Measurements from ENCODE around the gene MAP6.

The MAP6 gene

DNA sequence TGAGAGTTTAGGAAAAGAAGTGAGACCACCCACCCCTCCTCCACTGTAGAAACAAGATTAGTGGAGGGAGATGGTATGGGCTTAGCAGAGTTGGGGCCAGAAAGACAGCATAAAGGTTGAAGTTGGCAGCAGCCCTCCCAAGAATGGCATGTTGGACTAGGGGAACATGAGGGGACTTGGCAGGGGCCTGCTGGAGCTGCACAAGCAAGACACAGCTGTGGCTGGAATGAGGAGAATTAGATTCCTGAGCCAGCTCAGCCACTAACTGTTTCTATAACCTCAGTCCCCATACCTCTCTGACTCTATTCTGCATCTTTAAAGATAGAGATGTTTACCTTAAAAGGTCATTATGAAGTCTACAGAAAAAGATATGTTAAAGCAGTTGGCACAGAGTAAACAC, 13.2 kb downstream of the MAP6 start:
- Mint-ChIP-seq H3K4me1 (ENCODE audit: low read depth) (peaks cover 8% of the 10 kb centered on the region), H3K27ac (no peak overlapping the region), H3K4me3 (no peak overlapping the region), H3K36me3 (ENCODE audit: low read depth) (no peaks in the 10 kb centered on the region), H3K9me3 (no peaks in the 10 kb centered on the region), H3K27me3 (peaks cover 37% of the 10 kb centered on the region)
- intact Hi-C loops (cut with micrococcal nuclease) = no loop called here

DNA sequence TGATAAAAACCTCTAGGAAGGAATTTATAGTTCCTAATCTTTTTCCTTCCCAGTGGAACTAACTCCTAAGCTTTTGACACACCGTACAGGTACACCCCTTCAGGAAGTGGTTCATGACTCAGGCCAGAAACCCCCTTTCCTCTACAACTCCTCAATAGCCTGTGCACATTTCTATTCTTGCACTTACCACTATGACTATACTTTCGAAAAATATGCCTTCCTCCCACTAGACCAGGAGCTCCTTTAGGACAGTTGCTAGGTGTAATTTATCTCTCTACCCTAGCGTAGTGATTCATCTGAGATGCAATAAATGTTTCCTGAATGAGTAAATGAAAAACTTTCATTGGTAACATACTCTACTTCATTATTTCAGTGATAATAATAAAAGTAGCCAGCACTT, 14.5 kb downstream of the MAP6 start:
- H3K4me1 Mint-ChIP-seq (ENCODE audit: low read depth) = no peaks in the 10 kb centered on the region
- no peak overlapping the region for H3K4me3 Mint-ChIP-seq
- H3K9me3 Mint-ChIP-seq = no peaks in the 10 kb centered on the region
- intact Hi-C loops (cut with micrococcal nuclease) = no loop called here
- no peaks in the 10 kb centered on the region for H3K36me3 Mint-ChIP-seq (ENCODE audit: low read depth)
- peaks cover 32% of the 10 kb centered on the region for H3K27me3 Mint-ChIP-seq
- no peak overlapping the region for H3K27ac Mint-ChIP-seq

DNA sequence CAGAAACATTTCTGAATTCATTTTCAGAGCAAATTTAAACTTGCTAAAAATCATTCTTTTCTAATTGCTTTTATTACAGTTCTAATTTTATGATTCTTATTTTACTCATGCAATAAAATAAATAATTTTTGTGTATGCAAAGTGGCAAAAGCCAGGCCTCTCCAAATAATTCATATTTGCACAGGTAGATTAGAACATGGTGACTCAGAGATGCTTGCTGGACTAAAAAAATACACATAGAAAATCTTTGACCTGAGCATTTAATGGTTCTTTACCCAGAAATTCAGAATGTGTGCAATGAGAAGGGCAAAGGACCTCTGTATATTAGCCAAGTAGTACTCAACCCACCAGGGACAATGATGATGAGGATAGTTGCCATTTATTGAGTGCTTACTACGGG, 15.3 kb downstream of the MAP6 start:
- Mint-ChIP-seq H3K9me3 (no peaks in the 10 kb centered on the region), H3K4me3 (no peak overlapping the region), H3K36me3 (ENCODE audit: low read depth) (no peaks in the 10 kb centered on the region), H3K27ac (no peak overlapping the region), H3K4me1 (ENCODE audit: low read depth) (no peaks in the 10 kb centered on the region), H3K27me3 (peaks cover 26% of the 10 kb centered on the region)
- intact Hi-C loops (cut with micrococcal nuclease) = no loop called here

DNA sequence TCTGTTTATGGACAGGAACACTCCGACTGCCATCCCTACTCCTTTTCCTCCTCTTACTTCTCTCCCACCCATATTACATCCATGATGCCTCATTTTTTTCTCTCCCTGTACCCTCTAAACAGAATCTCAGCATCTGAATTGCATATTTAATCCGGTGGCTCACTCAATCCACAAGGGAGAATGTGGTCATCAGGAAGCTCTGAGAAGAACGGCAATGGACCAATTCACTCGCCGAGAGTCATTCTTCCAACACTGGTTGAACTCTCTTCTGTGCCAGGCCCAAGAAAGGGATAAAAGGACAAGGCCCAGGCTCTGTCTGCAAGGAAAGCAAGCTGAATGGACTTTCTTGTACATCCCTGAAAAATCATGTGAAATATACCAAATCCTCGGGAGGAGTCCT, 15.9 kb downstream of the MAP6 start:
- intact Hi-C loops (cut with micrococcal nuclease) = no loop called here
- no peak overlapping the region for H3K4me3 Mint-ChIP-seq
- H3K36me3 Mint-ChIP-seq (ENCODE audit: low read depth) = no peaks in the 10 kb centered on the region
- H3K27ac Mint-ChIP-seq = no peak overlapping the region
- peaks cover 26% of the 10 kb centered on the region for H3K27me3 Mint-ChIP-seq
- no peaks in the 10 kb centered on the region for H3K9me3 Mint-ChIP-seq
- H3K4me1 Mint-ChIP-seq (ENCODE audit: low read depth) = no peaks in the 10 kb centered on the region

DNA sequence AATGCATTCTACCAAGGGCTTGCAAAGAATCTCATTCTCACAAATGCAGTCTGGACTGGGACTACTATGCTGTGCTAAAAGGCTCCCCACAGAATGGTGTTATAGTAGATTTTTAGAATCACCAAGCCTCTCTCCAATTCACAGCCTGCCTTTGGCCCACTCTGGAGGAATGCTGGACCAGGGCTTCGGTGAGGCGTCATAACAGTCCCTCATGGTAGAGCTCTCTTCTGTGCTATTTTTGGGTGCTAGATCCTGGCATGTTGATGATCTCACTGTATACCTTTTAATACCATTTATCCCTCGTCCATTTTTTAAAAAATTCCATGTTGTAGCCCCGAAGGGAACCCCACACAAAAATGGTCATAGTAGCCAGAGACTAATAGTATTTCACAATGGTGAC, 17.6 kb downstream of the MAP6 start:
- intact Hi-C loops (cut with micrococcal nuclease) = no loop called here
- peaks cover 24% of the 10 kb centered on the region for H3K27me3 Mint-ChIP-seq
- H3K4me3 Mint-ChIP-seq = no peak overlapping the region
- H3K9me3 Mint-ChIP-seq = no peaks in the 10 kb centered on the region
- no peaks in the 10 kb centered on the region for H3K36me3 Mint-ChIP-seq (ENCODE audit: low read depth)
- no peaks in the 10 kb centered on the region for H3K4me1 Mint-ChIP-seq (ENCODE audit: low read depth)
- H3K27ac Mint-ChIP-seq = no peak overlapping the region

DNA sequence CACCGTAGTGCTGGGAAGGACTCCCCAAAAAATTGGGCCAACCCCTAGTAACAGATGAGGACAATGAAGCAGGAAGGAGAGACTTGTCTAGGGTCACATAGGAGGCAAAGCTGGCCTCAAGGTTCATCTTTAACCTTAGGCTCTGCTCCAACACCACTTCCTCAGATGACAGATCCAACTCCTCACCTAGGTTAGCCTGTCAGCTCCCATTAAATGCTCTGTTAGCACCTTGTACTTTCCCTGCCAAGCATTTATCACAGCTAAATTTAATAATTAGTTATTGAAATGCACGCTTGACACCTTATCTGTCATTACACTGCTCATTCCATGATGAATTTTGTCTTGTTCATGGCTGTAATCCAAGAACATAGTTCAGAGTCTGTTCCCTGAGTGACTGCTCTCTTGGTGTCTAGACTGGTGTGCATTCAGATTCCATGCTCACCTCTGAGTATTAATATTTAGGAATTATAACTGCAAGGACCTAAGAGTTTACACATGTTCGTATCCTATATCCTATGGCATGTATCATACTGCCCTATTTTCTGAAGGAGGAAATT, 18.6 kb downstream of the MAP6 start:
- H3K27ac Mint-ChIP-seq = no peak overlapping the region
- no peaks in the 10 kb centered on the region for H3K9me3 Mint-ChIP-seq
- intact Hi-C loops (cut with micrococcal nuclease) = no loop called here
- H3K4me3 Mint-ChIP-seq = no peak overlapping the region
- H3K36me3 Mint-ChIP-seq (ENCODE audit: low read depth) = no peaks in the 10 kb centered on the region
- peaks cover 25% of the 10 kb centered on the region for H3K27me3 Mint-ChIP-seq
- H3K4me1 Mint-ChIP-seq (ENCODE audit: low read depth) = no peaks in the 10 kb centered on the region

DNA sequence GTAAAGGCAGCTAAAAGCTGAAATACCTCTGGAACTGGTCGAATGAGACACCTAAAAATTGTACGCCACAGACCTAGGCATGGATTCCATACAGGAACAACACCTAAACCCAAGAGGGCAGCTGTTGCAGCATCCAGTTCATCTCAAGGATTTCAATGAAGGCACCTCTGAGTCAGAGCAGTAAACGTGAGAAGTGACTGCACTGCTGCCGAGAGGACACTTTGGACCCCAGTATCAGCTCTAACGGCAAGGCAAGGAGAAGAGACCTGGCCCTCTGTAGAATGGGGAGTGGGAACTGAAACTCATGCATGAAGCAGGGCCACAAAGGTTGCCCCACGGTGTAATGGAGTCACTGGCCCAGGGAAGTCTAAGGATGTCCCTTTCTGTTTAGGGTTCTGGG, 23.9 kb downstream of the MAP6 start:
- Mint-ChIP-seq H3K36me3 (ENCODE audit: low read depth) (no peaks in the 10 kb centered on the region), H3K4me1 (ENCODE audit: low read depth) (peaks cover 12% of the 10 kb centered on the region), H3K27ac (no peak overlapping the region), H3K9me3 (no peaks in the 10 kb centered on the region), H3K27me3 (peaks cover 12% of the 10 kb centered on the region), H3K4me3 (no peak overlapping the region)
- intact Hi-C loops (cut with micrococcal nuclease) = no loop called here

DNA sequence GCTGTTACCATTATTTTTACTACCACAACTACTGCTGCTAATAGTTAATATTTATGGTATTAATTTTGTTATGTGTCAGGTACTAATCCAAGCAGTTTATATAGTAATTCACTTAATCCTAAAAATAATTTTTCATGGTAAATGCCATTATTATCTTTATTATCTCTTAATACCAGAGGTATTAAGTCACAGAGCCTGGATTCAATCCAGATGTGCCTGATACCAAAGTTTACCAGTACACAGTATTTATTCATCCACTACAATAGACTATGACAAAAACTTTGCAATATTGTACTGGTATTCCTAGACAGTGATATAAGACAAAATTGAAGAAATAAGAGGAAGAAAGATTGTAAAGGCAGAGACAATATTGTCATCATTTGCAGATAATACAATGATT, 24.5 kb downstream of the MAP6 start:
- Mint-ChIP-seq H3K27me3 (peaks cover 12% of the 10 kb centered on the region), H3K36me3 (ENCODE audit: low read depth) (no peaks in the 10 kb centered on the region), H3K4me3 (no peak overlapping the region), H3K4me1 (ENCODE audit: low read depth) (peaks cover 18% of the 10 kb centered on the region), H3K27ac (no peak overlapping the region), H3K9me3 (no peaks in the 10 kb centered on the region)
- intact Hi-C loops (cut with micrococcal nuclease) = no loop called here

DNA sequence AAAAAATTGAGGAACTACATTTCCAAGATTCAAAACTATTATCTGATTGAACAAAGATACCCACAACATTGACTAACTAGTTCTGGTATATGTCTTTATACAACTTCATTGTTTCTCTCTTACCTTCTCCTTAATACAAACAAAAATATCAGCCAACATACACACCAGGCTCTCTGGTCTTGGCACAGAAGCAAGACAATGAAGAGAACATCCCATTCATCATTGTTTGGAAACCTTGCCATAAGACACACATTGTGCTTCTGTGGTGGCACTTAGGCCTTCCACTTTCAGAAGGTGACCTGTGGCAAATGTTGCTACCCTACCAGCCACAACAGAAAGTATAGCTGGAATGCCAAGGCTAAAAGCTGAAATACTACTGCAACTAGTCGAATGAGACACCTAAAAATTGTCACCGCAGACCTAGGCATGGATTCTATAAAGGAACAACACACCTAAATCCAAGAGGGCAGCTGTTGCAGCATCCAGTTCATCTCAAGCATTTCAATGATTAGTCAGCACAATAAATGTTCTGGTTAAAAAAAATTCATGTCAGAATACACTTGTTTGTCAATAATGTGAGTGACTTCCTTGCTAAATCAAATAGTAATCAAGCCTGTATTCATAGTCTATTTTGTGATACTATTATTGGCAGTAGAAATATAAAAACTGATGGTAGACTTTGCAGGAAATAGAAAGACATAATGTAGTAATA, 26.3 kb downstream of the MAP6 start:
- intact Hi-C loops (cut with micrococcal nuclease) = no loop called here
- H3K27ac Mint-ChIP-seq = no peak overlapping the region
- H3K27me3 Mint-ChIP-seq = peaks cover 6% of the 10 kb centered on the region
- H3K4me1 Mint-ChIP-seq (ENCODE audit: low read depth) = peaks cover 27% of the 10 kb centered on the region
- H3K4me3 Mint-ChIP-seq = no peak overlapping the region
- no peaks in the 10 kb centered on the region for H3K9me3 Mint-ChIP-seq
- no peaks in the 10 kb centered on the region for H3K36me3 Mint-ChIP-seq (ENCODE audit: low read depth)

DNA sequence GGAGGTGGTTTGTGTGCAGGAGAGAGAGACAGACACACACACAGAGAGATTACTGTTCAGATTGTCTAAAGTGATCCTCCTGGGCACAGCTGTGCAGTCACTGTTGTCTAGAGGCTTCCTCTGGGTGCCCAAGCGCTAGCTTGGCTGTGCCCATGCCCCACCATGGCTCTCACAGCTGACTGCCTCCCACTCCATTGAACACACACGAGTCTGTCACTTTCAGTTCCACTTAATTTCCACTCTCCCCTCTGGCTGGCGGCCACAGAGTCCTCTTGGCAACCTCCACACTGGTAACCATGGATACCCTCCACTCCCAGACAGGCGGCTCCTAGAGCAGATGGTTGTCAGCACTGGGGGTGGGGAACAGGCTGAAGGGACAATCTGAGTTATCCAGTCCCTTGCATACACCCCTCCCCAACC, 29.1 kb downstream of the MAP6 start:
- Mint-ChIP-seq H3K27me3 (peaks cover 22% of the 10 kb centered on the region), H3K4me1 (ENCODE audit: low read depth) (peaks cover 27% of the 10 kb centered on the region), H3K9me3 (no peaks in the 10 kb centered on the region), H3K4me3 (no peak overlapping the region), H3K36me3 (ENCODE audit: low read depth) (no peaks in the 10 kb centered on the region), H3K27ac (peak overlapping the region; percentile 67)
- intact Hi-C loops (cut with micrococcal nuclease) = no loop called here

DNA sequence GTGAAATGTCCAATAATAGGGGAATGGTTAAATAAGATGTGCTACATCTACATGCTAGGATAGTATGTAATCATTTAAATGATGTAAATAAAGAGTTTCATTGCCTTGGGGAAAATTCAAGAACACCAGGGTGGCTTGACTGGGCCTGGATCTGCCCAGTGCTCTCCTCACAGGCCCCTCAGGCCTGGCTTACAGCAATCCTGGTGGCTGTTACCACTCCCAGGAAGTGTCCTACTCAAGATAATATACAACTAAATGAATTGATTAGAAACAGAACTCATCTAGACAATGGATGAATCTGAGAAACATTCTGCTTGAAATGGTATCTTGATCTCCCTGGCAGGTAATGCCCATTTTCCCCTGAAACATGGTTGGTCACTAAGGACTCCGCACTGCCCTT, 30.8 kb downstream of the MAP6 start:
- H3K27me3 Mint-ChIP-seq = peaks cover 34% of the 10 kb centered on the region
- peaks cover 27% of the 10 kb centered on the region for H3K4me1 Mint-ChIP-seq (ENCODE audit: low read depth)
- no peak overlapping the region for H3K4me3 Mint-ChIP-seq

DNA sequence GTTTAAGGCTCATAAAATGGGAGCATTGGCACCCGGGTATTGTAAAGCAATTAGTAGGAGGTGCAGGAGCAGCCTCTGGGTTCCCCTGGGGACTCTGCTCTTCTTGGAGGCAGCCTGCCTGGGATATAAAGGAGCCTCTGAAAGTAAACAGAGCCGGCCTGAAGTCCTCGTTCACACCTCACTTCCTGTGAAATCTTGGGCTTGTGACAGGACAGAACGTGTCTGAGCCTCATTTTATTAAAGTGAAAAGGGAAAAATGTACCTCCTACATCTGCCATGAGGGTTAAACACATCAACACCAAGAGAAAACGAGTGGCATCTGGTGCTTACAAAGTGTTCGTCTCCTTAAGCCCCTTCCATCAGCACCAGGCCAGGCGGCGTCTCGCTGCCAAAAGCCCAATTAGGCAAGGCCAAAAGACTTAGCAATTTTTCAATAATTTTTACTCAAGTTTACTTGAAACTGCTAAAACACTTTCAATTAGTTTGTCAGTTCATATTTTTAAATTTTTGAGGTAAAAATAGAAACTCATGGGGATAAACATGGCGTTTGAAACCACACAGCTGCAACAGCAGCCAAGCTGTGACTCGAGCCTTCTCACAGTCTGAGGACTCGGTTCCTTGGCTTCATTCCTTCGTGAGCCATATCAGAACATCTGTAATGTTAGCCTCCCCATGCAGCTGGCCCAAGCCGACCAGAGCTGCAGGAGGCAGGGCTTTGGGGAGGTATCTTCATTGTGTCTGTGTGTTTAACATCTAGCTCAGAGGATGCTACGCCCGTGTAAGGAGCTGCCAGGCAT, 33.6 kb downstream of the MAP6 start:
- Mint-ChIP-seq H3K27me3 (peaks cover 45% of the 10 kb centered on the region), H3K36me3 (ENCODE audit: low read depth) (no peaks in the 10 kb centered on the region), H3K4me3 (no peak overlapping the region), H3K9me3 (no peaks in the 10 kb centered on the region), H3K4me1 (ENCODE audit: low read depth) (peaks cover 18% of the 10 kb centered on the region), H3K27ac (no peak overlapping the region)
- intact Hi-C loops (cut with micrococcal nuclease) = no loop called here

More for the DNA sequence above, 30.8 kb downstream of the MAP6 start:
- no peak overlapping the region for H3K27ac Mint-ChIP-seq
- no peaks in the 10 kb centered on the region for H3K9me3 Mint-ChIP-seq
- no peaks in the 10 kb centered on the region for H3K36me3 Mint-ChIP-seq (ENCODE audit: low read depth)
- intact Hi-C loops (cut with micrococcal nuclease) = no loop called here

DNA sequence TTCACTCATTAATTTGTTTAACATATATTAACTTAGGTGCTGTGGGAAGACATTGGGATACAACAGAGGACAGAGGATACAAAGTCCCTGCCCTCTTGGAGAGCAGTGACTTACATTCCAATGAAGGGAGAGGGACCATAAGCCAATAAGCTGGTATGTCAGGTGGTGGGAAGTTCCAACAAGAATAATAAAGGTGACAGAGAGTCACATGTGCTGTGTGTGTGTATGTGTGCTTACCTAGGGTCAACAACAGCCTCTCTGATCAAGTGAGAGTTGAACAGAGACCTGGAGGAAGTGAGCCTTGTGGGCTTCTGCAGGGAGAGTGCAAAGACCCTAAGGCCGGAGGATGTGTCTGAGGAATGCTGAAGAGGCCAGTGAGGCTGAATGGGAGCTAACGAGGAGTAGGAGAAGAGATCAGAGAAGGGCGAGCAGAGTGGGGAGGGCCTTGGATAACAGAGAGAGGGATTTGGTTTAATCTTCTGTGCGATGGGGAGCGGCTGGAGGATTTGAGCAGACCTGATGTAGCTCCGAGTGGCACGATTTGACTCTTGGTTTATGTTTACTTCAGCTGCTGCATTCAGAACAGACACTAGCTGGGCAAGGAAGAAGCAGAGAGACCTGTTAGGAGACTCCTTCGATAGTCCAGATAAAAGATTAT, 35.3 kb downstream of the MAP6 start:
- no peak overlapping the region for H3K4me3 Mint-ChIP-seq
- H3K36me3 Mint-ChIP-seq (ENCODE audit: low read depth) = no peaks in the 10 kb centered on the region
- no peak overlapping the region for H3K27ac Mint-ChIP-seq
- peaks cover 52% of the 10 kb centered on the region for H3K27me3 Mint-ChIP-seq
- intact Hi-C loops (cut with micrococcal nuclease) = no loop called here
- peaks cover 13% of the 10 kb centered on the region for H3K4me1 Mint-ChIP-seq (ENCODE audit: low read depth)
- H3K9me3 Mint-ChIP-seq = no peaks in the 10 kb centered on the region

DNA sequence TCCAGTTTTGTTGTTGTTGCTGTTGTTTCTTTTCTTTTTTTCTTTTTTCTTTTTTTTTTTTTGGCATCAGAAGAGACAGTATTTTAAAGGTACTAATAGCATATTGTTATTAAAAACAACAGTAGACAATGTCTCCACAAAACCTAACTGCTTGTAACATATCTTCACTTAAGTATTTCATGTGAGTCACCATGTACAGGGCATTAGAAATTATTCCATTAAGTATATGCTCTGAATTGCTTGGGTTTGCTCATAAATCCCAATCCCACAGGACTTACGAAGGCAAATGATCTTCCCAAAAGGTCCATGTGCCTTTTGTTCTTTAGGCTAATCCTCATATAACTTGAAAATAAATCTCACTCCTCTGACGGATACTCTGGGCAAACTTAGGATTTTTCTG, 35.9 kb downstream of the MAP6 start:
- no peaks in the 10 kb centered on the region for H3K36me3 Mint-ChIP-seq (ENCODE audit: low read depth)
- no peak overlapping the region for H3K4me3 Mint-ChIP-seq
- peaks cover 56% of the 10 kb centered on the region for H3K27me3 Mint-ChIP-seq
- H3K4me1 Mint-ChIP-seq (ENCODE audit: low read depth) = peaks cover 10% of the 10 kb centered on the region
- intact Hi-C loops (cut with micrococcal nuclease) = no loop called here
- H3K9me3 Mint-ChIP-seq = no peaks in the 10 kb centered on the region
- H3K27ac Mint-ChIP-seq = no peak overlapping the region
